HEK293 (cell line): ENCODE data around the gene TMEM135.

Experiments used
- IKZF3 ChIP-seq: fragments of 450-650 bp; IDR thresholded peaks from 2 replicates; pipeline ENCODE4 v1.5.0; 2018; ENCODE audit warnings: missing biosample characterization, mild to moderate bottlenecking, missing genetic modification characterization, moderate library complexity
- TF ChIP-seq, protein P1 (sequence below): fragments of 450-650 bp; formaldehyde crosslinking; IDR thresholded peaks from 2 replicates; pipeline ENCODE4 v1.5.1; 2016; ENCODE audit warnings: missing biosample characterization, missing genetic modification characterization

GRCh38 chr11:87154246-87154645, 116.5 kb downstream of the TMEM135 start:
- no peak for TF ChIP-seq IKZF3 (tag by site-specific recombination)
- TF ChIP-seq, protein P1, sequence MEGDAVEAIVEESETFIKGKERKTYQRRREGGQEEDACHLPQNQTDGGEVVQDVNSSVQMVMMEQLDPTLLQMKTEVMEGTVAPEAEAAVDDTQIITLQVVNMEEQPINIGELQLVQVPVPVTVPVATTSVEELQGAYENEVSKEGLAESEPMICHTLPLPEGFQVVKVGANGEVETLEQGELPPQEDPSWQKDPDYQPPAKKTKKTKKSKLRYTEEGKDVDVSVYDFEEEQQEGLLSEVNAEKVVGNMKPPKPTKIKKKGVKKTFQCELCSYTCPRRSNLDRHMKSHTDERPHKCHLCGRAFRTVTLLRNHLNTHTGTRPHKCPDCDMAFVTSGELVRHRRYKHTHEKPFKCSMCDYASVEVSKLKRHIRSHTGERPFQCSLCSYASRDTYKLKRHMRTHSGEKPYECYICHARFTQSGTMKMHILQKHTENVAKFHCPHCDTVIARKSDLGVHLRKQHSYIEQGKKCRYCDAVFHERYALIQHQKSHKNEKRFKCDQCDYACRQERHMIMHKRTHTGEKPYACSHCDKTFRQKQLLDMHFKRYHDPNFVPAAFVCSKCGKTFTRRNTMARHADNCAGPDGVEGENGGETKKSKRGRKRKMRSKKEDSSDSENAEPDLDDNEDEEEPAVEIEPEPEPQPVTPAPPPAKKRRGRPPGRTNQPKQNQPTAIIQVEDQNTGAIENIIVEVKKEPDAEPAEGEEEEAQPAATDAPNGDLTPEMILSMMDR (tag by site-specific recombination) = no peak
